HT1080 (cell line): ENCODE results near the gene CD151. TPM values are rescaled to one million over a fixed set of nuclear protein-coding genes. Genes with fewer than 3 reads are reported as not detected.

ENCODE experiments used
- DNase-seq: peaks from one replicate; pipeline ENCODE4 v3.0.0-alpha.2; 2015; ENCODE audit warnings: low read depth
- small RNA-seq: library from RNA; depleted of rRNA; stranded (forward); fragments of <200 nt; gene quantifications from one replicate; pipeline ENCODE3, GENCODE V24; 2014
- total RNA-seq: library from RNA; depleted of rRNA; stranded (reverse); fragments of >200 nt; shearing (Covaris generic); gene quantifications from 2 replicates; pipeline ENCODE4 v1.2.3, GENCODE V29; 2014; rRNA removed

The CD151 gene
- total RNA-seq, 1 experiment from 2014 or later, result 506 TPM

DNA sequence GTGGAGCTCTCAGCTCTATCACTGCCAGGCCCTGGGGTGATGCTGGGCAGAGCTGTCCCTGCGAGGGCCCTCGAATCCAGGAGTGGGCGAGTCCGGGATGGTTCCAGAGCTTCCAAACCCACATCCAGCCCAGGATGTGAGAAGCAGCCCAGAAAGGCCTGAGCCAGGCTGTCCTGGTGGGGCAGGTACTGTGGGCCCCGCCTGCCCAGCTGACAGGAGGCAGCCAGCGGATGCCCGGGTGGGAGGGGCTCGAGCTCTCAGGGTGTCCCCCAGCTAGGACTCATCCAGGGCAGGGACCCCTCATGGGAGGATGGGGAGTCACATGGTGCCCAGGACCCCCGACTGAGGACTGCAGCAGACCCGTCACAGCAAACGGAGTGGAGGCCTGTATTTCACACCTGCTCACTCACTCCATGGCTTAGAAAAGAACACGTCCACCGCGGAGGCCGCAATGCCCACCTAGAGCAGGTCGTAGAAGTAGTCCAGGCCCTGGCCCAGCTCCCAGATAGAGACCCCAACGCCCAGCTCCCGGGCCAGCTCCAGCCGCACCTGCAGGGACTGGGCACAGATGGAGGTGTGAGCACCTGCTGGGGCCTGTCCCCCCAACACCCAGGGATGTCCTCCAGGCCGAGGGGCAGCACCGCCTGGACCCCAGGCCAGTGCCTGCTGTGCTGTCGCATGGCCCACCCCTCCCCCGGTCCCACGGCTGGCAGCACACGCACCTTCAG, 36.8 kb downstream of the CD151 start:
- no peak for DNase-seq

DNA sequence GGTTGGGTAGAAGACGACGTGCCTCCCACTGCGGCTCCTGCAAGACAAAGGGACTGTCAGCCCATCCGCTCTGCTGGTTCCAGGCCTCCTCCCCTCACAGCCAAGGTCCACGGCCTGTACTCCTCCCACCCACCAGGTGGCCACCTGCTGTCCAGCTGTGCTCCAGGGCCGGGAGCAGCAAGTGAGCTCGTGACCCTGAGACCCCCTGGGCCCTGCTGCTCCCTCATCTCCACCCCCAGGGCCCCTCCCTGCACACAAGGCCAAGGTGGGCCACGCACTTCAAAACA, 37.3 kb downstream of the CD151 start:
- DNase-seq, result no peak

DNA sequence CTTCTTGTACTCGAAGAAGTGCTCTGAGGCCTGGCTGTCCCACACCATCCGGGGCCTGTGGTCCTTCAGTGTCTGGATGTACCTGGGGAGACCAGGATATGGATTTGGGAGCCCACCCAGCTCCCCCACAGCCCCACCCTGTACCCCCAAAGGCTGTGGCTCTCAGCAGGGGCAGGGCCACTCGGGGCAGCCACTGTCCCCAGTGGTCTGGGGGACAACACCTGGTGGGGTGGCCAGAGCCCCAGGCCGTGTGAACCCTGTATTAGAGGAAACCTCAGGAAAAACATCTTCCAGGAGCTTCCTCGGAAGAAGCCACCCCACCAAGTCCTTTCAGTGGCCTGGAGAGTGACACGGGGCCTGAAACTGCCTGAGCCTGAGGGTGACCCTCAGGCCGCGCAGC, 37.7 kb downstream of the CD151 start:
- no peak for DNase-seq

DNA sequence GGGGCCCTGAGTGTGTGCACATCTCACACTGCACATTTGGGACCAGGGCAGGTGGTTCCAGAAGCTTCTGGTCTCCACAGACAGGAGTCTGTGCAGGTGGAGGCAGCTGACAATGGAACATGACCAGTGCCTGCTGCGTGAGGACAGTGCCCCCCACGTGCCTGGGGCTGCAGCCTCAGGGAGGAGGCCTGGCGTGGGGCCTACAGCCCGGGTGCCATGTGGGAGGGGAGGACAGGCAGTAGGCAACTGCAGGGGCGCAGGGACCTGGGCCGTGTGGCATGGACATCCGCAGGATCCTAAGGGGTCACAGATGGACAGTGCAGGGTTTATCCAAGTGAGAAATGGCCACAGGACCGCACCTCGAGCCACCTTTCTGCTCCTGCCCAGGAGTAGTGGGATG, 38.7 kb downstream of the CD151 start:
- DNase-seq, result no peak

DNA sequence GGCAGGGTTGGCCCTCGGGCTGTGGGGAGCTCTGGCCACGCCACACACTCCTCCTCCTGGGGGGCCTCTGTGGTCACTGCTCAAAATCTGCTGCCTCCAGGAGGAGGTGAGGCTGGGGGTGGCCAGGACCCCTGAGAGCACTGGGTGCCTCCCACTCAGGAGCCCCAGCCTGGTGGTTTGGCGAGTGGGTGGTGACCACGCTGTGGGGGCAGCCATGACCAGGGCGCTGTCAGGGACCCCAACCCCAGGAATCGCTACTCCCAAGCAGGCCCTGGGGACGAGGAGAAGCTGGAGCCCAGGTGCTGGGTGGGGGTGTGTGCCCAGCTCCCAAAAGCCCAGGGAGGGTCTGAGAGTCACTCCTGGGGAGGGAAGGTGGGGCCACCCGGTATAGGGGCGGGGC, 40.0 kb downstream of the CD151 start:
- DNase-seq, result no peak

DNA sequence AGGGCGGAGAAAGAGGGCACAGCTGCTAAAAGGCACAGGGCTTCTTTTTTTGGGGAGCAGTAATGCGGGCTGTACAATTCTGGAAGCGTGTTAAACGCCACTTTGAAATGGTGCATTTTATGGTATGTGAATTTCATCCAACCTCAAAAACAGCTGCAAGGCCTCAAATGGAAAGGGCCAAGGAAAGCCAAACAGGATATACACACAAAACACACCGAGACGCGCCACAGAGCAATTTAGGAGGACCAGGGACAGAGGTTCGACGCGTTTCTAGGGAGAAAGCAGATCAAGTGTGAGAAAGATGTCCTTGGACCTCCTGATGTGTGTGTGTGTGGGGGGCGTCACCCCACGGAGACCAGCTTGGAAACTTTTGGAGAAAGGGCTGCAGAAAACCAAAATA, 41.0 kb downstream of the CD151 start:
- no peak for DNase-seq

DNA sequence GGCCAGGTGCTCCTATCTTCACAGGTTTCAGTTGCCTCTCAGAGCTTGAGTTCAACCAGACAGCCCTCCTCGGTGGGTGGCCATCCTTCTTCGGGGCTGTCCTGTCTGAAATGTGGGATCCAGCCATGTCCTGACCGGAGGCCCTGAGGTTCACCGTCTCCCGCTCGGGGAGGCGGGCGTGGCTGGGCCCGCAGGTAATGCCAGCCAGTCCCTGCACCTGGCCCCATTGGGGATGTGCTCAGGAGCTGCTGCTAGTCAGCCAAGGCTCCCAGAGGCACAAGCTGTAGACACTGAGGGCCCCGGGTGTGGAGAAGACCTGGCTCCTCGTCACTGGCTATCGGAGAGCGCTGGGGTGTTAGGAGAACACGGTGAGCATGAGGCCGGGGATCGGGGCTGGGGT, 42.5 kb downstream of the CD151 start:
- no peak for DNase-seq

DNA sequence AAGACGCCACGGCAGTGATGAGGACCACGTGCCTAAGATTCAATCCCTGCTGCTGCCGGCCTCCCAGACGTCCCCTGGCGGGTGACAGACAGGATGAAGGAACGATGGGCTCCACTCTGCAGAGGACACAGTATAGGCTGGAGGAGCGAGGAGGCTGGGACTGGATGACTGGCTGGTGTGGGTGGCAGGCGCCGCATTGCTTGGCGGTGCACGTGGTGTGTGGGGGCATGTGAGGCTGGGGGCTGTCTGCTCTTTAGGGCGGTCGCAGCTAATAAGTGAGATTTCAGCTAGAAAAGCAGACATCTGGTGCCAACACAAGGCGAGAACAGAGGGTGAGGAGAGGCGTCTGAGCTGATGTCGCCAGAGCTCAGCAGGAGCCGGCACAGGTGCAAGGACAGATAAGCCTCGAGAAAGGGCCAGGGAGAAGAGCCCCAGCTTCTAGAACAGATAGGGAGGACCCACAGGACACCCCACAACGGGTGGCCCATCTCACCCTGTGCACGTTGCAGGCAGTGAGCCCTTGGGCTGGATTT, 43.1 kb downstream of the CD151 start:
- DNase-seq, result no peak

DNA sequence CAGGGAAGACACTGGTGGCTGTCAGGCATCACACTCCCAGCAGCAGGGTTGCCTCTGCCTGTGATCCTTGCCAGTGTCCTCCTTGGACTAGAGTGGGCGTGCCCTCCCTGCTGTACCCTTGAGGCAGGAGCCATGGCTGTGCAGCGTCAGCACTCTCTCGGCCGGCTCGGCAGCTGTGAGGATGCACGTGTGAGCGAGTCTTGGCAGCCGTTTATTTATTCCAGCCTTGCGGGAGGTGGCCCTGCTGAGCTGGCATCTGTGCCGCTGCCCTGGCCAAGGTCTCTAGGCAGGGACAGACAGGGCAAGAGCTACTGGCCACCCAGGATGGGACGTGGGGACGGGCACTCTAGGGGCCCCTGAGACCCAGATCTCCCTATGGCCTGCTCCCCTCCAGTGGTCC, 43.8 kb downstream of the CD151 start:
- DNase-seq, result no peak

DNA sequence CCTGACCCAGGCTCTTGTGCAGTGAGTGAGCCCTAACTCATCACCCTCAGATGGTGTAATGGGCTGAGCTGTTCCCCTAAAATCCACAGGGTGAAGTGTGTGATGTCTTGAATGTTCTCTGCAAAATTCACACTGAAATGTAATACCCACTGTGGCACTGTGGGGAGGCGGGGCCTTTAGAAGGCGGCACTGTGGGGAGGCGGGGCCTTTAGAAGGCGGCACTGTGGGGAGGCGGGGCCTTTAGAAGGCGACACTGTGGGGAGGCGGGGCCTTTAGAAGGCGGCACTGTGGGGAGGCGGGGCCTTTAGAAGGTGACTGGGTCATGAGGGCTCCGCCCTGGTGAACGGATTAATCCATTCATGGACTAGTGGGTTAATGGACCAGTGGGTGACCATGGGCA, 44.8 kb downstream of the CD151 start:
- DNase-seq, result no peak

DNA sequence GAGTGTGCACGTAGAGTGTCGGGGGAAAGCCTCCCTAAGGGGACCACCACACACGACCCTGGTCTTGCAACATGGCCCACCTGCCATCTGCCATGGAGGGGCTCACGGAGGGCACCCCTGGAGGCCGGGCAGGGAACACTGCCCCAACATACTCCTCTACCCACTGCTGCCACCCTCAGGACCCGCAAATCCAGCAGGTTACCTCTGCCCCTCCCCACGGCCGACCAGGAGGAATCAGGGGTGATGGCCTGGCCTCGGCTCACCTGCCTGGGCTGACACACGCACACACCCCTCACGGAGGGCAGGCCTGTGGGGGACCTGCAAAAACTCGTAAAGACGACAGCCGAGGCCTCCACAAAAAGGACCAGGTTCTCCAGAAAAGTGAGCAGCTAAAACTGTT, 47.7 kb downstream of the CD151 start:
- no peak for DNase-seq

DNA sequence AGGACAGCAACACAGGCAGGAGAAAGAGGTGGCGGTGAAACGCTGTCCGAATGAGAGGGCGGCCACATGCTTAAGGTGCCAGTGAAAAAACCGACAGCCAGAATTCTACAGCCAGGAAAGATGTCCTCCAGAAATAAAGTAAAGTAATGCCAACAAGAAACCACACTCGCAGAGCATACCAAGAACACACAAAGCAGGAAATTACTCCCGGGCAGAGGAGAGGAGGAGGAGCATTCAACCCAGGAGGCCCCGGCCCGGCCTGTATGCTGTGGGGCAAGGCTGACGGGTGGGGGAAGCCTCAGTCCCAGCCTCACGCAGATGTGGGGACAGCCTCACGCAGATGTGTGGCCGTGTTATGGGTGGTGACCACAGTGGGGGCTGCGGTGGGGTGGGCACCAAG, 49.8 kb downstream of the CD151 start:
- no peak for DNase-seq

DNA sequence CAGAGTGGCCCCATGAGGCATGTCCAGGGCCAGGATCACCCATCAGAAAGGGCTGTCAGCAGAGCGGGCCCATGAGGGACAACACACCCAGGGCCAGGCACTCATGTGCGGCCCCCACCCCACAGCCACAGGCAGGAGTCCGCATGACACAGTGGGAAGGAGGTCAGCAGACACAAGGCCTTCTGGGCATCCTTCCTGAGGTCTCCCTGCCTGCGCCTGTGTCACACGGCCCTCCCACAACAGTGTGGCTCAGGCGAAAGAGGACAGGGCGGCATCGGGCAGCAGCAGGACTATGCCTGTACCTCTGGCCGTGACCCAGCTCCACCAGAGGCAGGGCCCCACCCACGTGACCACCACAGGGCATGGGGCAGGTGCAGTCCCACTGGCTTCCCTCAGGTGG, 50.8 kb downstream of the CD151 start:
- no peak for DNase-seq

DNA sequence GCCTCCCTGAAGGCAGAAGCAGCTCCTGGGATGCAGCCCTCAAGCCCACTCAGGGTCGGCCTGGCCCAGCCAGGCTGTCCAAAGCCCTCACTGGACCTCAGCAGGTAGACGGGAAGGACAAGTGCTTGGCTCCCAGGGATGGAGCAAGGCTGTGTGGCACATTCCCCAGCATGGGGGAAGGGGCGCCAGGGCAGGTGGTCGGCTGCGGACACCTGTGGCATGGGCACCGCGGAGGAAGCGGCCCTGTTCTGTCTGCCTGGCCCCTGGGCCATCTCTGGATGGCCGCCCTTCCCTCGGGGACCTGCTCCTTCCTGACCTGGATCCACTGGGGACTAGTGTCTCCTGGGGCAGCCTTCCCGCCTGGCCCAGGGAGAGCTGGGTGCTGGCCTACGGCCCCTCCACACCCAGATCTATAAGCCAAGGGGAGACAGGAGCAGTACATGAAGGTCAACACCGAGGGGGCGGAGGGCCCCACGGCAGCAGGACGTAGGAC, 51.9 kb downstream of the CD151 start:
- no peak for DNase-seq

DNA sequence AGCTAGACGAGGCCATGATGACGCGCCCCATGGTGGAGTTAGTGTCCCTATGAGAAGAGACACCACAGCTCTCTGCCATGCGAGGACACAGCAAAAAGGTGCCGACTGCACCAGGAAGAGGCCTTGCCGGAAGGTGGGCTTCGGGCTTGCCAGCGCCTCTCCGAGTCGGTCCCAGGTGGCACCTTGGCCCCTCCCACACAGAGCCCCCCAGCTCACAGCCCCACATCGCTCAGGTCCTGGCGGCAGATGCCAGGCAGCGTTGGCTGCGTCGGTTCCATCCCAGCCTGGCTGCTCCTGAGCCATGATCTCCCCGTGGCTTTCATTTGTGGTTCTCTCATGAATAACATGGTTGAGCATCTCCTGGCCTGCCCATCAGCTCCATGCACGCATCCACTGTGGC, 53.8 kb downstream of the CD151 start:
- no peak for DNase-seq

DNA sequence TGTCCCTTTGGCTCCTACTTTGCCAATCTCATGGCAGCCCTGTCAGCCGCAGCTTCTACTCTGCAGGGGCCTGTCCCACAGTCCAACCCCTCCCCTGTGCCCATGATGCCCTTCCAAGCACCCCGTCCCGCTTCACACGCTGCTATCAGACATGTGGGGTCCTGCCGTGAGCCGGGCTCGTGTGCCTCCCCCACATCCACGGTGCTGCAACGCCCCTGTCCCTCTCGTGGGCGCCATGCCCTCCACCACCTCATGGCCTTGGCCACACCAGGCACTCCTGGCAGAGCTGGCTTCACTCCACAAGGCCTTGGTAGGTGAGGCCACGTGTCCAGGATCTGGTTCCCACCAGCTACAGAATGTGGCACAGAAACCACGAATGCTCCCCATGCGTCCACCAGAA, 54.8 kb downstream of the CD151 start:
- DNase-seq, result no peak

Small RNA genes within 50 kb of the gene (small RNA-seq; reads per million reads assigned to genes)
- not detected for gene SNORA52

Other genes starting within 250 kb of the CD151 start
- gene IRF7, start 217.0 kb upstream of the CD151 start, total RNA-seq, result not detected in 2 replicates
- not detected in 2 replicates for gene CDHR5, start 208.0 kb upstream of the CD151 start, total RNA-seq
- gene SCT, start 205.8 kb upstream of the CD151 start, total RNA-seq, result not detected in 2 replicates
- 0.31 and 0.50 TPM in 2 replicates for gene DRD4, start 195.7 kb upstream of the CD151 start, total RNA-seq
- 64.5 and 75.0 TPM in 2 replicates for gene DEAF1, start 137.7 kb upstream of the CD151 start, total RNA-seq
- 23.6 and 27.9 TPM in 2 replicates for gene TMEM80, start 137.1 kb upstream of the CD151 start, total RNA-seq
- 38.3 and 42.6 TPM in 2 replicates for gene EPS8L2, start 126.7 kb upstream of the CD151 start, total RNA-seq
- gene TALDO1, start 85.5 kb upstream of the CD151 start, total RNA-seq, result 235 and 266 TPM in 2 replicates
- gene GATD1, start 55.5 kb upstream of the CD151 start, total RNA-seq, result 19.6 and 27.6 TPM in 2 replicates
- gene CEND1, start 42.9 kb upstream of the CD151 start, total RNA-seq, result 0.53 and 1.0 TPM in 2 replicates
- 33.9 and 47.5 TPM in 2 replicates for gene SLC25A22, start 34.7 kb upstream of the CD151 start, total RNA-seq
- 7.4 and 12.3 TPM in 2 replicates for gene PIDD1, start 27.7 kb upstream of the CD151 start, total RNA-seq
- 1,130 and 1,145 TPM in 2 replicates for gene RPLP2, start 23.0 kb upstream of the CD151 start, total RNA-seq
- 18.1 and 39.0 TPM in 2 replicates for gene PNPLA2, start 14.0 kb upstream of the CD151 start, total RNA-seq
- not detected in 2 replicates for gene CRACR2B, start 5.0 kb upstream of the CD151 start, total RNA-seq
- 537 and 672 TPM in 2 replicates for gene POLR2L, start 9.6 kb downstream of the CD151 start, total RNA-seq
- 178 and 205 TPM in 2 replicates for gene TSPAN4, start 9.9 kb downstream of the CD151 start, total RNA-seq
- gene CHID1, start 77.9 kb downstream of the CD151 start, total RNA-seq, result 25.9 and 43.4 TPM in 2 replicates
- gene AP2A2, start 92.9 kb downstream of the CD151 start, total RNA-seq, result 19.1 and 24.9 TPM in 2 replicates
- not detected in 2 replicates for gene MUC6, start 203.8 kb downstream of the CD151 start, total RNA-seq
- gene MUC2, start 241.9 kb downstream of the CD151 start, total RNA-seq, result not detected in 2 replicates